DMS79 treated with DMSO at 0.1 percent for 48 hours (cell line): ENCODE data around the gene NAP1L5.
A peak's percentile ranks its signal among the peaks of the same experiment; 100 is the strongest.

ENCODE experiments used
- DNase-seq: peaks from one replicate; lab custom pipeline; 2025; lab: John Stamatoyannopoulos, UW

The NAP1L5 gene, protein sequence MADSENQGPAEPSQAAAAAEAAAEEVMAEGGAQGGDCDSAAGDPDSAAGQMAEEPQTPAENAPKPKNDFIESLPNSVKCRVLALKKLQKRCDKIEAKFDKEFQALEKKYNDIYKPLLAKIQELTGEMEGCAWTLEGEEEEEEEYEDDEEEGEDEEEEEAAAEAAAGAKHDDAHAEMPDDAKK

GRCh38 chr4:88697588-88698329 lies at the start of gene NAP1L5:
Gene NAP1L5, minus strand, starts transcription at chr4:88697829. Its CDS starts 75 bp downstream, at chr4:88697754.
- peak; percentile 17 for DNase-seq

- no peak for DNase-seq
Observed at GRCh38 chr4:88747351-88747750, 49.7 kb upstream of the NAP1L5 start.

DNA sequence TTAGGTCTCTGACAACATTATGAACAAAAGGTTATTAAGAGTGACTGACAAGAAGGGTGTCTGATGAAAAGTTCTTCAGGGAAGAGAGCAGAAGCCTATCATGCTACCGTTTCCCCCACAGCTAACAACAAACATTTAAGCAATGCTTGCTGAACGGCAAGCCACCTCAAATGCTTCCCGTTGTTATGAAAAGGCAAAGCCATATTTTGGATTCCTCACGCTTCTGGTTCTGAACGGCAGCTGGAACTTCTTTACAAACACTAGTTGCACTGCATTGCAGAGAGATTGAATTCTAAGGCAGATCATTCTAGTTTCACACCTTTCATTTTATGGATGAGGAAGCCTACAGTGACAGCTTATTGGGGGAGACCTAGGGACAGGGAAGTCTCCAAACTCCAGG lies 48.6 kb upstream of the NAP1L5 start:
- DNase-seq, result no peak

DNA sequence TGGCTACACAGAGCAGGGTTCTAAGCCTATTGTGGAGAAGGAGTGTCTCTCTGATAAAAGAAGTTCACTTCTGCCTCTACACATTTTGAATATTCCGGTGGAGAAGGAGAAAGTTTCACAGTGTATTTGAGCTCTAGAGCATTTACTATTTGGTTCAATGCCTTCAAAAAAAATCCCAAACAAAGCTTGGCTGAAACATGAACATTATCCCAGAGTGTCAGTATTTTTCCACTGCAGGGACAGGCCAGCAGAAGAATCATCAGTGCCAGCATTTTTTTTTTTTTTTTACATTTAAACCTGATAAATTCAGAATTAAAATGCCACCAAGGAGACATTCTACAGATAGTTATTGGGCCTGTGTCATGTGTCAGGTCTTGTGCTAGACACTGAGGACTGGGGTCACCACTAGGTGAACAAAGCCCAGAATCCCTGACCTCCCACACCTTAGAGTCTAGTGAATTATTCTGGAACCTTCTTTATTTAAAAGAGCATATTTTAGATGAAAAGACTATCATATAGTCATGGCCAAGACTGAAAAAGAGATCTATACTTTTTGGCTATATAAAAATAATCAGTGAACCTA lies 48.0 kb upstream of the NAP1L5 start:
- DNase-seq, result no peak

DNA sequence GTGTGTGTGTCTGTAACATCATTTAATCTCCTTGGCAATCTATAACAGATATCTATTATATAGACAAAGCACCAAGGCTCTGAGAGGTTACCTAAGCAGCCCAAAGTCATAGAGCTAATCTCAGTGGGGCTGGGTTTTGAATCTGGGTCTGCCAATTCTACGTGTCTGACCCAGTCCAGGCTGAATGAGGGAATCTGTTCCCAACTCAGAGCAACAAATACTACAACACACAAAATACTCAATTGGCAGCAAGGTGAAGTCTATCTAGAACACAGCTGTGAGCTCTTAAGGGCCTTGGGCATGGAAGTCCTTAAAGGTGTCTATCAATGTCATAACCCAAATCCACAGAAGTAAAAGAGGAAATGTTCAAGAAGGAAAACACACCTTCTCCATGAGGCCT lies 47.5 kb upstream of the NAP1L5 start:
- no peak for DNase-seq

- DNase-seq, result peak; percentile 20
Observed at GRCh38 chr4:88744609-88745008, 47.0 kb upstream of the NAP1L5 start.

DNA sequence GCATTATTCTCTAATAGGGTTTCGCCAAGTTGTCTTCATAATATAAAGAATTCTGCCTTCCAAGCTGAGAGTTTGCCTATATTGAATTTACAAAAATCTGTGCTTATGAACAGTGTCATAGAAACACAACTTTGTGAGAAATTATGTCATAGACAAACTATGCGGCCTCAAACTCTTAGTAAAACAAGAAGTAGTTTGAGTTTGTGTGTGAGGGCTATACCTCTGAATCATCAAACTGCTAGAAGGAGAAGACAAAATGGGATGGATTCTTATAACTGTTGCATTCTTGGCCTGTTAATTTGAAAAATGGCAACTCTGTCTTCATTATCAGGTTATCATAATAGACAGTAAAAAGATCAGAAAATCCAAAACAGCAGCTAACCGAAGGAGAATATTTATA lies 46.1 kb upstream of the NAP1L5 start:
- no peak for DNase-seq

DNA sequence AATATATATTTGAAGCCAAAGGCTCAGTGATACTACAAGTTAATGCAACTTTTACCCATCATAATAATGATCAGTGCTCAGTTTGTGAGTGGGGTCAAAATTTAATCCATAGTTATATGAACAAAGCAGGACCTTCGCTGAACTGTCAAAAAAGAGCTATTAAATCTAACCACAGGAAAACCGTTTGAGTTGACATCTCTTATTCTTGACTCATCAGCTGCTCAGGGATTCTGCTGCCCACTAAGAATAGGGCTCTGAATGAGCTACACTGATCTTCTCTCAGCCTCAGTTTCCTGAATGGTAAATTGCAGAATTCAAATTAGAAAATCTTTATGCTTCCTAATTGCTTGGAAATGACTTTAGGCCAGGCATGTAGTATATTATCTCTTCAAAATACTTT lies 44.9 kb upstream of the NAP1L5 start:
- no peak for DNase-seq

DNA sequence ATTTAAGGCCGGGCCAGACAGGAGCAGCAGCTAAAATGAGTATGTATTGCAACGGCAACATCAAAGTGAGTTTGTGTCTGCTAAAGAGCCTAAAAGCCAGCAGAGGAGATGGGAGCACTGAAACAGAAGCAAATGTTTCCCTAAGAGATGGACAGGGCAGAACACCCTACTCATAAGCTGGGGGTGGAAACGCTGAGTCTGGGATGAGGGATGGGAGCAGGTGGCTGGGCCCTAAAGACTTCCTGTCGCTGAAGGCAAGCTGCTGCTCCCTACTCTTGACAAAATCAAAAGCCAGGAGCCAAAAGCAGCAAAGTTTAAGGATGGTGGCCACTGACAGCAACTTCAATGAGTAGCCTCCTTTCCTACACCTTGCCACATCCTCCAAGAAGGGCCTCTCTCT lies 40.6 kb upstream of the NAP1L5 start:
- no peak for DNase-seq

DNA sequence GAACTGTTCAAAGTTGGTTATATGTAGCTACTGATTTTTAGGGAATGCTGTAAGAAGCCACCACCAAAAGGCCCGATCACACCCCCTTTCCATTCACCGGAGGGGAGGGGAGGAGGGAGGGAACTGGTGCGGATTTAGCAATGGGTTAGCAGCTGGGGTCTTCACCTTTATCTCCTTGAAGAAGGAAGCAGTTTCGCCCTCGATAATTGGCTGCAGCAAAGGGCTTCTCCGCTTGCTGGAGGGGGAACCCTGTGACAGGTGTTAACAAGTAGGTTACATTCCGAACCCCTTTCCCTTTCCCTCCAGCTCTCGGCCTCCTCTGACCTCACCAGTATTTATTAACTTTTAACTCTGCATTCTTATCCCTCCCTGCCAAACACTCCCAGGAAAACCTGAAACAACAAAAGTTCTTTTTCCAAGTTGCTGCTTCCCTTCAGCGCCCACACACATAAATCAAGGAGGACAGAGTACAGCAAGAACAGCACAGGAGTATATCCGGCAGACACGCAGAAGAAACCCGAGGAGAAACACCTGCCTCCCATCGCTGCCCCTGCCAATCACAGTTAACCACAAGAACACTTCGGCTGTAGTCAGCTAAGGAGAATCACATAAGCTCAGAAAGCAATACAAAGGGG lies 39.8 kb upstream of the NAP1L5 start:
- DNase-seq, result peak; percentile 87

- DNase-seq, result no peak
Observed at GRCh38 chr4:88736264-88736663, 38.6 kb upstream of the NAP1L5 start.

DNA sequence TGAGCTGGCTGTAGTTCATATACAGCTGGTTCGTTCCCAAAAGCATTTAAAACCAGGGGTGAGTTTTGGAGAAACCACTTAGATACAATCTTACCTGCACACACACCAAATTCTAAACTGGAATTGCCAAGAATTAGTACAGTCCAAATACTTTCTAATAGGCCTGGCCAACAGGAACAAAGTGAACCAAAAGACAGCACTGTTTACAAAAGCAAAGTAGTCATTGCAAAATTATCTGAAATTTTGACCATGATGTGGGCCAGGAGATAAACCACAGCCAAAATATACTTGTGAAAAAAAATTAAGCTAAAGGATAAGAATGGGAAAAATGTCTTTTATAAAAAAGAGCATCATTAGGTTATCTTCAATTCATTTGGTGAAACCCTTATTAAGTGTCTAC lies 37.9 kb upstream of the NAP1L5 start:
- no peak for DNase-seq

DNA sequence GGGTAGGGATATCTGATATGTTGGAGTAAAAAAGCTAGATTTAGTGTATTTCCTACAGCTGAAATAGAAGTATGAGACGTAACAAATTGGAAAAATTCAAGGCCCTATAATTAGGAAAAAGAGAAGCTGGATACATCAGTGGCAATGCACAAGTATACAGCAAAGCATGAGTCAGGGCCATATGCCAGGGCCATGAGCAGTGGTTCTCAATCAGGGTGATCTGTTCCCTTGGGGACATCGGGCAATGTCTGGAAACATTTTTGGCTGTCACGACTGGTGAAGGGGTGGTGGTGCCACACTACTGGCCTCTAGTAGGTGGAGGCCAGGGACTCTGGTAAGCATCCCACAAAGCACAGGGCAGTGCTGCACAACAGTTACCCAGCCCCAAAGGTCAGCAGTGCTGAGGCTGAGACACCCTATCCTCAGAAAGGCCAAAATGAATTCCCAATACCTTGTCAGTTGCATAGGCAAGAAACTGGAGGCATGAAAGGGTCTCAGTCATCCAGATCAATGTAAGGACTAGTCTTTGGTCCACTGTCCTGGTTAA lies 36.8 kb upstream of the NAP1L5 start:
- no peak for DNase-seq

DNA sequence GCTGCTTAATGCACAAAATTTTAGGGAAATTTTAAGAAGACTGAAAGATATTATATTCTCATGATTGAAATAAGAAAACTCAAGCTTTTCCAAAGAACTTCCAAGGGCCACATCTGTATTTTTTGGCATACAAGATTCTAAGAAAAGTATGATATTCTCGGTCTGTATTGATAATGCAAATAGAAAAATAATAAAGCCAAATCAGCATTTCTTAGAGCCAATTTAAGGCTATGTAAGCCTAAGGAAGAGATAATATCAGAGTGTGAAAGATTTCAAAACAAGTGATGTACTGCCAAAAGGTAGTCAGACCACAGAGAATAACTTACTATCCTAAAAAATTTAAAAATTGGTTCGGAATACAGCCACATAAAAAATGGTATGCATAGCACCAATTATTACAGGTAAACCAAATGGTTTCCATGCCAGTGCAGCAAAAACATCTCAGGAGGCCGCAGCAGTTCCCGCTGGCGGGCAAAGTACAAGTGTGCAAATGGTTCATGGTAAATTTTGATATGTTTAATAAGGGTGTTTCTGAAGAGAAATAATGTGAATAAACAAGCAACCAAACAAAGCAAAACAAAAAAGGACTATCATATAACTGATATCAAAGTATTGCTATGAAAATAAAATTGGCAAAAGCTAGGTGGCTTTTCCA lies 35.2 kb upstream of the NAP1L5 start:
- no peak for DNase-seq

GRCh38 chr4:88731381-88731780 lies 33.8 kb upstream of the NAP1L5 start:
- no peak for DNase-seq

DNA sequence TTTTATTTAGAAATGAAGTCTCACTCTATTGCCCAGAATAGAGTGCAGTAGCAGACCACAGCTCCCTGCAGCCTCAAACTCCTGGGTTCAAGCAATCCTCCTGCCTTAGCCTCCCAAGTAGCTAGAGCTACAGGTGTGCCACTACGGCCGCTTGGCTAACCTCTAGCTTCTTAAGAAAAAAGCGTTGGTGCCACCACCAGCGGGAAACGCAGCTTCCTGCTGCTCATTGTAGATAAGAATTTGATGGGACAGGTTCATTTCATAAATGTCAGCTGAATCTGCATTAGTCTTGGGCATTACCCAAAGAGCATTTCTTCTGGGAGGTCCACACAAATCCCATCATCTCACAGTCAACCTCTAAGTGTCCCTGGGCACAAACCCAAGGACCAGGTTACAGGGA lies 33.2 kb upstream of the NAP1L5 start:
- DNase-seq, result no peak

DNA sequence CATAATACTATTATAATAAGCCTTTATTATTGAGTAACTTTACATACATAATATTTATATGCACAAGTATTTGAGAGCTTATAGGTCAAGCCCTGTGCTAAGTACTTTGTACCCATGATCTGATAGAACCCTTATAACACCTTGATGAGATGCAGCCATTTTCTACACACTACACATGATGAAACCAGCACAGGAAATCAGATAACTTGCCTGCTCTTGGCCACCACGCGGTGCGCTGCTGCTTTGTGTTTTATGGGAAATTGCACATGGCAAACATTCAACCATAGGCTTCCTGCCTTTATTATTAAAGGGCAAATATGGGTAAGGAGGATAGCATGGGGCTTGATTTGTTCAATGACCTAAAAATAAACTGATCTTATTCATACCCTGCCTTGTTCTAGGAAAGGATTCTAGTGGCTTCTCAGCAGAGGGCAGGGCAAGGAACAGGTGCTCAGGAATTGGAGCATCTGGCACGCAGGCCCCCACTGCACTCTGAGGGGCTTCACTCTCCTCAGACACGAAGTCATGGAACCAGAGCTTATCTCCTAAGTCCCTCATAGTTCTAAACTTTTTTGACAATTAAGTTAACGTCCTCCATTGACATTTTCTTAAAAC lies 31.6 kb upstream of the NAP1L5 start:
- DNase-seq, result no peak

DNA sequence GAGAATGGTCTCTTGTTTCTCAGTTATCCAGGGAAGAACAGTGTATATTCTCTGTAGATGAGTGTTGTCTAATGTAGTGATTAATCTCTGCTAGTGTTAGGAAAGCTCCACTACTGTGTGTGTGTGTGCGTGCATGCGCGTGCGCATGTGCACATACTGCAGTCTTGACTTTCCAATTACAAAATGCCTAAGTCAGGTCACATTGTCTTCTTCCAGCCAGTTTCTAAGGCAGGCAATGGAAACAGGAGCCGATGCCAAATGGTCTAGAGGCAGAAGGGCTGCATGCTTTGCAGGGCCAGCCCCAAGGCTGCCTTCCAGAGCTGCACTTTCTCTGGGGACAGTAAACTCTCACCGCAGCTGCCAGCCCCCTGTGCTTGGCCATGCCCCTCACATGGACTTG lies 30.5 kb upstream of the NAP1L5 start:
- no peak for DNase-seq

- DNase-seq, result no peak
Observed at GRCh38 chr4:88725986-88726385, 28.4 kb upstream of the NAP1L5 start.

- no peak for DNase-seq
Observed at GRCh38 chr4:88725143-88725542, 27.5 kb upstream of the NAP1L5 start.

GRCh38 chr4:88724406-88724805 lies 26.8 kb upstream of the NAP1L5 start:
- no peak for DNase-seq

GRCh38 chr4:88722828-88723227 lies 25.2 kb upstream of the NAP1L5 start:
- no peak for DNase-seq
